A673 (cell line): ENCODE data around the gene DHCR24. TPM values are rescaled to one million over a fixed set of nuclear protein-coding genes. Genes with fewer than 3 reads are reported as not detected.

Experiments
- BruUV-seq: library from RNA; stranded (reverse); fragments of 400-500 nt; replicated peaks from 2 replicates; lab custom pipeline; 2021; lab: Mats Ljungman, UMichigan
- CTCF ChIA-PET: fragments of 300-600 bp; sonication (Branson Sonifier 250); formaldehyde crosslinking; loops from one replicate; lab custom pipeline; 2022; ENCODE audit warnings: antibody characterized with exemption; lab: Charles Lee
- POLR2A ChIA-PET: fragments of 300-600 bp; sonication (Branson Sonifier 250); formaldehyde crosslinking; loops from one replicate; lab custom pipeline; 2022; ENCODE audit warnings: antibody characterized with exemption; ENCODE audit not compliant: low non-redundant PET; lab: Charles Lee
- DNase-seq: peaks from one replicate; pipeline ENCODE4 v3.0.0-alpha.2; 2015; ENCODE audit warnings: low spot score
- H3K27ac ChIP-seq: fragments of 200-600 bp; sonication (generic); 2 replicates; pipeline ENCODE4 v1.5.1; 2016; ENCODE audit warnings: mixed run types, low read depth, mild to moderate bottlenecking, mixed read lengths, antibody characterized with exemption, low read length; ENCODE audit not compliant: poor library complexity, severe bottlenecking
- H3K27me3 ChIP-seq: fragments of 200-600 bp; sonication (generic); replicated peaks from 2 replicates; pipeline ENCODE4 v1.6.1; 2017; ENCODE audit warnings: mixed run types, low read depth, mild to moderate bottlenecking, mixed read lengths, antibody characterized with exemption, low read length; ENCODE audit not compliant: insufficient read depth, poor library complexity
- H3K36me3 ChIP-seq: fragments of 200-600 bp; sonication (generic); 2 replicates; pipeline ENCODE4 v1.6.1; 2016; ENCODE audit warnings: mixed run types, mild to moderate bottlenecking, mixed read lengths, antibody characterized with exemption, low read length; ENCODE audit not compliant: insufficient read depth, poor library complexity, severe bottlenecking
- H3K4me1 ChIP-seq: fragments of 200-600 bp; sonication (generic); 2 replicates; pipeline ENCODE4 v1.6.1; 2017; ENCODE audit warnings: mixed run types, mild to moderate bottlenecking, mixed read lengths, antibody characterized with exemption, low read length; ENCODE audit not compliant: insufficient read depth, poor library complexity, severe bottlenecking
- H3K4me3 ChIP-seq: fragments of 200-600 bp; sonication (generic); 2 replicates; pipeline ENCODE4 v1.5.1; 2016; ENCODE audit warnings: low read depth, mixed run types, mild to moderate bottlenecking, mixed read lengths, low read length; ENCODE audit not compliant: poor library complexity, severe bottlenecking
- H3K9me3 ChIP-seq: fragments of 200-600 bp; sonication (generic); 2 replicates; pipeline ENCODE4 v1.6.1; 2016; ENCODE audit warnings: mixed run types, low read depth, mild to moderate bottlenecking, mixed read lengths, antibody characterized with exemption, low read length; ENCODE audit not compliant: poor library complexity, severe bottlenecking
- CTCF ChIP-seq: fragments of 300-800, 200-600 bp; sonication (generic); conservative IDR thresholded peaks from 2 replicates; pipeline ENCODE4 v1.5.1; 2017; ENCODE audit warnings: low read depth, mild to moderate bottlenecking, antibody characterized with exemption, low read length, moderate library complexity, mixed read lengths
- EZH2 ChIP-seq: fragments of 200-600 bp; sonication (generic); IDR thresholded peaks from 2 replicates; pipeline ENCODE4 v1.6.1; 2017; ENCODE audit warnings: borderline replicate concordance, low read depth, mild to moderate bottlenecking, mixed read lengths, antibody characterized with exemption, low read length; ENCODE audit not compliant: poor library complexity, severe bottlenecking
- intact Hi-C: fragments of 100-400 bp; cut with micrococcal nuclease; formaldehyde crosslinking; loops from one replicate; pipeline ENCODE4 v1.10.0; 2022; ENCODE audit not compliant: unreplicated experiment
- total RNA-seq: library from RNA; stranded (reverse); gene quantifications from 2 replicates; pipeline ENCODE4 v1.2.3, GENCODE V29; 2021

The DHCR24 gene
- total RNA-seq, 1 experiment from 2014 or later: 273 TPM

- no peak for DNase-seq
- Histone ChIP-seq H3K36me3 (no peaks in the 10 kb centered on the region), H3K4me3 (no peak overlapping the region), H3K27me3 (no peaks in the 10 kb centered on the region), H3K9me3 (no peaks in the 10 kb centered on the region), H3K4me1 (peaks cover 9% of the 10 kb centered on the region), H3K27ac (no peak overlapping the region)
- BruUV-seq: no TSS peak
- no peak for TF ChIP-seq CTCF
- TF ChIP-seq EZH2: no peak
- intact Hi-C loops: no loop called here
- ChIA-PET CTCF (no interaction called here), POLR2A (no interaction called here)
Measured at GRCh38 chr1:54814571-54814970, 72.4 kb downstream of the DHCR24 start.

- no peak for TF ChIP-seq CTCF
- no peak for TF ChIP-seq EZH2
- intact Hi-C loops: no loop called here
- no peak overlapping the region for H3K4me3 ChIP-seq
- no TSS peak for BruUV-seq
- no peak overlapping the region for H3K27ac ChIP-seq
- POLR2A ChIA-PET: no interaction called here
- no peaks in the 10 kb centered on the region for H3K27me3 ChIP-seq
- H3K9me3 ChIP-seq: no peaks in the 10 kb centered on the region
- CTCF ChIA-PET: no interaction called here
- H3K4me1 ChIP-seq: peaks cover 9% of the 10 kb centered on the region
- no peak for DNase-seq
- no peaks in the 10 kb centered on the region for H3K36me3 ChIP-seq
Measured at GRCh38 chr1:54814126-54814498, 72.9 kb downstream of the DHCR24 start.

GRCh38 chr1:54813485-54814125 is 73.4 kb downstream of the DHCR24 start:
- Histone ChIP-seq H3K4me3 (no peak overlapping the region), H3K4me1 (peaks cover 9% of the 10 kb centered on the region), H3K36me3 (no peaks in the 10 kb centered on the region), H3K27ac (no peak overlapping the region), H3K27me3 (no peaks in the 10 kb centered on the region), H3K9me3 (no peaks in the 10 kb centered on the region)
- ChIA-PET POLR2A (no interaction called here), CTCF (no interaction called here)
- TF ChIP-seq CTCF (no peak), EZH2 (no peak)
- no TSS peak for BruUV-seq
- peak; percentile 23 for DNase-seq
- intact Hi-C loops: no loop called here
